ENCODE results near the gene HHAT. TPM values are rescaled to one million over a fixed set of nuclear protein-coding genes. Genes with fewer than 3 reads are reported as not detected.

The HHAT gene
- total RNA-seq, 1 donor from 2014 or later: 6.0 TPM

Other genes with a start within 250 kb of the HHAT start
- 40.5 and 47.2 TPM in 2 replicates for gene SERTAD4, start 96.1 kb upstream of the HHAT start, total RNA-seq

Data from osteocyte (in vitro differentiated cells).